Body of pancreas (tissue), 4 donors: ENCODE measurements around the gene TBL1XR1.

Experiments used
- CTCF ChIP-seq, 7 experiments: fragments of 450-650 bp in 4 of 7; fragments of 200-600 bp in 3 of 7; sonication (generic) in 3 of 7; IDR thresholded peaks; one replicate each; pipeline ENCODE4 v1.5.1; 2016 to 2019; ENCODE audit warnings: antibody characterized with exemption in 7 of 7
- POLR2A ChIP-seq, 3 donors: fragments of 450-650 bp; IDR thresholded peaks; one replicate each; pipeline ENCODE4 v1.6.1; 2016; ENCODE audit warnings: antibody characterized with exemption in 3 of 3, mild to moderate bottlenecking in 2 of 3

- no peak for TF ChIP-seq CTCF (IDR thresholded peaks at IDR 0.05)
- TF ChIP-seq POLR2A (IDR thresholded peaks at IDR 0.05), result no peak
These were observed 204.7 kb downstream of the TBL1XR1 start for GRCh38 chr3:176992565-176992964.
